SW480 (cell line): ENCODE measurements around the gene CADPS.

Source experiments
- DNase-seq: peaks from one replicate; pipeline ENCODE4 v3.0.0-alpha.2; 2016; ENCODE audit warnings: low spot score

Gene CADPS

GRCh38 chr3:62812631-62813030, 62.6 kb downstream of the CADPS start:
- no peak for DNase-seq

GRCh38 chr3:62811119-62811518, 64.1 kb downstream of the CADPS start:
- DNase-seq = no peak

GRCh38 chr3:62809369-62809768, 65.8 kb downstream of the CADPS start:
- no peak for DNase-seq

GRCh38 chr3:62805580-62806277, 69.5 kb downstream of the CADPS start:
- DNase-seq = no peak

- no peak for DNase-seq
Measured at GRCh38 chr3:62805106-62805505, 70.1 kb downstream of the CADPS start.

- no peak for DNase-seq
Measured at GRCh38 chr3:62803276-62803675, 71.9 kb downstream of the CADPS start.

GRCh38 chr3:62798000-62798399, 77.2 kb downstream of the CADPS start:
- DNase-seq = no peak

- no peak for DNase-seq
Measured at GRCh38 chr3:62797132-62797531, 78.1 kb downstream of the CADPS start.

- DNase-seq = no peak
Measured at GRCh38 chr3:62795978-62796657, 79.1 kb downstream of the CADPS start.

- DNase-seq = no peak
Measured at GRCh38 chr3:62793946-62794345, 81.3 kb downstream of the CADPS start.

GRCh38 chr3:62785384-62785783, 89.8 kb downstream of the CADPS start:
- DNase-seq = no peak

- DNase-seq = no peak
Measured at GRCh38 chr3:62781121-62781520, 94.1 kb downstream of the CADPS start.

GRCh38 chr3:62777674-62778073, 97.5 kb downstream of the CADPS start:
- no peak for DNase-seq

GRCh38 chr3:62777130-62777529, 98.1 kb downstream of the CADPS start:
- no peak for DNase-seq

- DNase-seq = no peak
Measured at GRCh38 chr3:62774221-62774620, 101.0 kb downstream of the CADPS start.

GRCh38 chr3:62771331-62772072, 103.7 kb downstream of the CADPS start:
- DNase-seq = no peak

- no peak for DNase-seq
Measured at GRCh38 chr3:62768896-62769295, 106.3 kb downstream of the CADPS start.

- no peak for DNase-seq
Measured at GRCh38 chr3:62761711-62762110, 113.5 kb downstream of the CADPS start.

- no peak for DNase-seq
Measured at GRCh38 chr3:62761311-62761710, 113.9 kb downstream of the CADPS start.

- DNase-seq = no peak
Measured at GRCh38 chr3:62758296-62759066, 116.7 kb downstream of the CADPS start.

- no peak for DNase-seq
Measured at GRCh38 chr3:62757045-62757444, 118.2 kb downstream of the CADPS start.

GRCh38 chr3:62755285-62755684, 119.9 kb downstream of the CADPS start:
- DNase-seq = no peak
